ENCODE measurements around the gene FAM3A.

DNA sequence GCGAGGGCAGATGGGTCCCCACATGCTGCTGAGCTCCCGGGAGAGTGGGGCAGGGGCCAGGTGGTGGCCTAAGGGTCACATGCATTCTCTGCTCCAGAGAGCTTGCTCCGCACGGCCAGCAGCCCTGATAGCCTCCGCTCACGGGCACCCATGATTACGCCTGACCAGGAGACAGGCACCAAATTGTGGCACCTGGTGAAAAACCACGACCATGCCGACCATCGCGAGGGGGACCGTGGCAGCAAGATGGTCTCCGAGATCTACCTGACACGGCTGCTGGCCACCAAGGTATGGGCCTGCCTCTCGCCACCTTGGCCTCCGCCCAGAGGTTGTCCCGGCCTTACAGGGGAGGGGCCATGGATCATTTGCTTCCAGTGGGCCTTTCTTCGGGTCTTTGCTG lies 46.2 kb downstream of the FAM3A start:
- TF ChIP-seq, protein P1, sequence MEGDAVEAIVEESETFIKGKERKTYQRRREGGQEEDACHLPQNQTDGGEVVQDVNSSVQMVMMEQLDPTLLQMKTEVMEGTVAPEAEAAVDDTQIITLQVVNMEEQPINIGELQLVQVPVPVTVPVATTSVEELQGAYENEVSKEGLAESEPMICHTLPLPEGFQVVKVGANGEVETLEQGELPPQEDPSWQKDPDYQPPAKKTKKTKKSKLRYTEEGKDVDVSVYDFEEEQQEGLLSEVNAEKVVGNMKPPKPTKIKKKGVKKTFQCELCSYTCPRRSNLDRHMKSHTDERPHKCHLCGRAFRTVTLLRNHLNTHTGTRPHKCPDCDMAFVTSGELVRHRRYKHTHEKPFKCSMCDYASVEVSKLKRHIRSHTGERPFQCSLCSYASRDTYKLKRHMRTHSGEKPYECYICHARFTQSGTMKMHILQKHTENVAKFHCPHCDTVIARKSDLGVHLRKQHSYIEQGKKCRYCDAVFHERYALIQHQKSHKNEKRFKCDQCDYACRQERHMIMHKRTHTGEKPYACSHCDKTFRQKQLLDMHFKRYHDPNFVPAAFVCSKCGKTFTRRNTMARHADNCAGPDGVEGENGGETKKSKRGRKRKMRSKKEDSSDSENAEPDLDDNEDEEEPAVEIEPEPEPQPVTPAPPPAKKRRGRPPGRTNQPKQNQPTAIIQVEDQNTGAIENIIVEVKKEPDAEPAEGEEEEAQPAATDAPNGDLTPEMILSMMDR (conservative IDR thresholded peaks at IDR 0.05; ENCODE audit: low read length): no peak
- no peak for TF ChIP-seq EZH2phosphoT487 (IDR thresholded peaks at IDR 0.05; ENCODE audit: borderline replicate concordance, low read depth, low read length)
